ENCODE data around the gene TIE1.

DNA sequence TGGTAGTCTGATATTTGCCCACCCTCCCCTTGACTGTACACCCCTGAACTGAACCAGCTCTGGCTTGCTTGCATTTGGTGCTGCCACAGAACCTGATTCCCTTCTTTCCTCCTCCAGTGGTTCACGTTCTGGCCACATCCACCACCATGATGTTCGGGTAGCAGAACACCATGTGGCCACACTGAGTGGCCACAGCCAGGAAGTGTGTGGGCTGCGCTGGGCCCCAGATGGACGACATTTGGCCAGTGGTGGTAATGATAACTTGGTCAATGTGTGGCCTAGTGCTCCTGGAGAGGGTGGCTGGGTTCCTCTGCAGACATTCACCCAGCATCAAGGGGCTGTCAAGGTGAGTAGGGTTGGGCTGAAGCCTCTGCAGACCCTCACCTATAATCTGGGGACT lies 59.8 kb downstream of the TIE1 start:
- TF ChIP-seq, protein P1, sequence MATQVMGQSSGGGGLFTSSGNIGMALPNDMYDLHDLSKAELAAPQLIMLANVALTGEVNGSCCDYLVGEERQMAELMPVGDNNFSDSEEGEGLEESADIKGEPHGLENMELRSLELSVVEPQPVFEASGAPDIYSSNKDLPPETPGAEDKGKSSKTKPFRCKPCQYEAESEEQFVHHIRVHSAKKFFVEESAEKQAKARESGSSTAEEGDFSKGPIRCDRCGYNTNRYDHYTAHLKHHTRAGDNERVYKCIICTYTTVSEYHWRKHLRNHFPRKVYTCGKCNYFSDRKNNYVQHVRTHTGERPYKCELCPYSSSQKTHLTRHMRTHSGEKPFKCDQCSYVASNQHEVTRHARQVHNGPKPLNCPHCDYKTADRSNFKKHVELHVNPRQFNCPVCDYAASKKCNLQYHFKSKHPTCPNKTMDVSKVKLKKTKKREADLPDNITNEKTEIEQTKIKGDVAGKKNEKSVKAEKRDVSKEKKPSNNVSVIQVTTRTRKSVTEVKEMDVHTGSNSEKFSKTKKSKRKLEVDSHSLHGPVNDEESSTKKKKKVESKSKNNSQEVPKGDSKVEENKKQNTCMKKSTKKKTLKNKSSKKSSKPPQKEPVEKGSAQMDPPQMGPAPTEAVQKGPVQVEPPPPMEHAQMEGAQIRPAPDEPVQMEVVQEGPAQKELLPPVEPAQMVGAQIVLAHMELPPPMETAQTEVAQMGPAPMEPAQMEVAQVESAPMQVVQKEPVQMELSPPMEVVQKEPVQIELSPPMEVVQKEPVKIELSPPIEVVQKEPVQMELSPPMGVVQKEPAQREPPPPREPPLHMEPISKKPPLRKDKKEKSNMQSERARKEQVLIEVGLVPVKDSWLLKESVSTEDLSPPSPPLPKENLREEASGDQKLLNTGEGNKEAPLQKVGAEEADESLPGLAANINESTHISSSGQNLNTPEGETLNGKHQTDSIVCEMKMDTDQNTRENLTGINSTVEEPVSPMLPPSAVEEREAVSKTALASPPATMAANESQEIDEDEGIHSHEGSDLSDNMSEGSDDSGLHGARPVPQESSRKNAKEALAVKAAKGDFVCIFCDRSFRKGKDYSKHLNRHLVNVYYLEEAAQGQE (IDR thresholded peaks at IDR 0.05; ENCODE audit: insufficient read depth in 1 of 2, low read depth in 2 of 2, low read length in 2 of 2), result no peak
- TF ChIP-seq POLR2AphosphoS5 (IDR thresholded peaks at IDR 0.05; ENCODE audit: low read depth, low read length) (no peak), SIN3A (IDR thresholded peaks at IDR 0.05; ENCODE audit: borderline replicate concordance, insufficient read depth, low read length) (no peak), TAF1 (IDR thresholded peaks at IDR 0.05; ENCODE audit: borderline replicate concordance, insufficient read depth, low read length) (no peak), FOXP2 (optimal IDR thresholded peaks at IDR 0.05; ENCODE audit: borderline replicate concordance, extremely low read depth, extremely low read length, insufficient read depth) (no peak)

Data from PFSK-1 (cell line).